HG03135 (cell line): ENCODE data around the gene ARL3.
"Not testable (repeated sequence)": the region's sequence is repeated elsewhere in the genome, so short reads cannot be mapped to it uniquely, and the experiment has no call there.

Experiments used
- ATAC-seq: cut with Tn5 transposase; IDR thresholded peaks from one replicate; pipeline ENCODE4 v1.9.1; 2021; ENCODE audit warnings: mild to moderate bottlenecking, moderate library complexity; ENCODE audit not compliant: unreplicated experiment

Gene ARL3

GRCh38 chr10:102738692-102739121 is 24.5 kb upstream of the ARL3 start:
- ATAC-seq: no peak

GRCh38 chr10:102735065-102735562 is 20.9 kb upstream of the ARL3 start:
- no peak for ATAC-seq

GRCh38 chr10:102732661-102733060 is 18.5 kb upstream of the ARL3 start:
- no peak for ATAC-seq

- ATAC-seq: no peak
These were observed 17.1 kb upstream of the ARL3 start for GRCh38 chr10:102731222-102731800.

GRCh38 chr10:102729029-102730026 is 15.1 kb upstream of the ARL3 start:
- ATAC-seq: no peak

GRCh38 chr10:102727037-102727818 is 13.0 kb upstream of the ARL3 start:
- ATAC-seq: no peak

GRCh38 chr10:102726274-102726673 is 12.1 kb upstream of the ARL3 start:
- no peak for ATAC-seq

- no peak for ATAC-seq
These were observed 9.8 kb upstream of the ARL3 start for GRCh38 chr10:102723989-102724388.

- ATAC-seq: no peak
These were observed 7.8 kb upstream of the ARL3 start for GRCh38 chr10:102721954-102722353.

GRCh38 chr10:102720775-102721301 is 6.6 kb upstream of the ARL3 start:
- no peak for ATAC-seq

- no peak for ATAC-seq
These were observed 6.1 kb upstream of the ARL3 start for GRCh38 chr10:102720337-102720736.

GRCh38 chr10:102718220-102718619 is 4.0 kb upstream of the ARL3 start:
- ATAC-seq: no peak

- ATAC-seq: not testable (repeated sequence)
These were observed 2.8 kb upstream of the ARL3 start for GRCh38 chr10:102716900-102717565.

- ATAC-seq: no peak
These were observed 1.7 kb upstream of the ARL3 start for GRCh38 chr10:102715880-102716279.

- ATAC-seq: no peak
These were observed 641 bp upstream of the ARL3 start, which contains the start of gene SFXN2 for GRCh38 chr10:102714621-102715455. Gene SFXN2, plus strand, starts transcription at chr10:102714636. Its CDS starts 12,001 bp downstream, at chr10:102726637.

GRCh38 chr10:102713539-102713813 is 721 bp downstream of the ARL3 start:
- peak; percentile 43 for ATAC-seq

- no peak for ATAC-seq
These were observed 1.2 kb downstream of the ARL3 start for GRCh38 chr10:102712843-102713538.

- no peak for ATAC-seq
These were observed 2.1 kb downstream of the ARL3 start for GRCh38 chr10:102712089-102712488.

- ATAC-seq: no peak
These were observed 3.6 kb downstream of the ARL3 start for GRCh38 chr10:102710609-102711008.
